H1 (cell line): ENCODE data around the gene TUT1. TPM values are rescaled to one million over a fixed set of nuclear protein-coding genes. Genes with fewer than 3 reads are reported as not detected.

Experiments
- CTCF ChIA-PET: fragments of 300-600 bp; sonication (Branson Sonifier 250); formaldehyde crosslinking; loops from one replicate; lab custom pipeline; 2021; ENCODE audit not compliant: partially characterized antibody; lab: Charles Lee
- POLR2A ChIA-PET: fragments of 300-600 bp; sonication (Branson Sonifier 250); formaldehyde crosslinking; loops from one replicate; lab custom pipeline; 2021; ENCODE audit warnings: inconsistent platforms; ENCODE audit not compliant: partially characterized antibody; lab: Charles Lee
- DNase-seq, 2 experiments: peaks; one replicate each; pipeline versions ENCODE4 v3.0.0 to v3.0.0-alpha.2; 2010 to 2022; ENCODE audit warnings: low spot score in 2 of 2, low read depth in 1 of 2, mixed read lengths in 1 of 2
- FAIRE-seq: peaks from 2 replicates; lab custom pipeline; 2011; peaks lifted over from hg19 to GRCh38; lab: Jason Lieb, UNC
- H2AFZ ChIP-seq: 2 replicates; pipeline ENCODE4 v1.8.1; 2012; ENCODE audit warnings: low read length, inconsistent platforms
- H2AK5ac ChIP-seq: 2 replicates; pipeline ENCODE4 v1.6.1; 2013; ENCODE audit warnings: low read depth, low read length
- H2BK120ac ChIP-seq: replicated peaks from 2 replicates; pipeline ENCODE3; 2013; ENCODE audit warnings: low read depth, low read length, inconsistent platforms
- H2BK12ac ChIP-seq: 2 replicates; pipeline ENCODE4 v1.6.1; 2013; ENCODE audit warnings: low read depth, low read length
- H2BK15ac ChIP-seq: 2 replicates; pipeline ENCODE4 v1.6.1; 2013; ENCODE audit warnings: low read length
- H2BK20ac ChIP-seq: 2 replicates; pipeline ENCODE4 v1.6.1; 2013; ENCODE audit warnings: low read length
- H2BK5ac ChIP-seq: 2 replicates; pipeline ENCODE4 v1.6.1; 2013; ENCODE audit warnings: low read depth, low read length
- H3K14ac ChIP-seq: 2 replicates; pipeline ENCODE4 v1.6.1; 2013; ENCODE audit warnings: inconsistent platforms; ENCODE audit not compliant: insufficient read length
- H3K18ac ChIP-seq: 2 replicates; pipeline ENCODE4 v1.6.1; 2013; ENCODE audit warnings: low read length; ENCODE audit errors: extremely low read depth
- H3K23ac ChIP-seq: 2 replicates; pipeline ENCODE4 v1.6.1; 2013; ENCODE audit warnings: inconsistent platforms; ENCODE audit not compliant: insufficient read length
- H3K23me2 ChIP-seq: 2 replicates; pipeline ENCODE4 v1.6.1; 2013; ENCODE audit warnings: low read depth, low read length
- H3K27ac ChIP-seq: 2 replicates; pipeline ENCODE4 v1.6.1; 2011; ENCODE audit warnings: low read depth, low read length, inconsistent platforms
- H3K27me3 ChIP-seq, 4 experiments: replicated peaks in 1 of 4; 1 replicate in 1 of 4; 2 replicates in 3 of 4; pipeline versions ENCODE4 v1.6.1 to v1.8.1; 2011 to 2013; ENCODE audit warnings: low read length in 3 of 4, mild to moderate bottlenecking in 3 of 4, inconsistent platforms in 2 of 4, mixed read lengths in 2 of 4, moderate library complexity in 1 of 4; ENCODE audit not compliant: control insufficient read depth in 3 of 4, insufficient read depth in 3 of 4; ENCODE audit errors: extremely low read depth in 1 of 4
- H3K36me3 ChIP-seq, 4 experiments: 2 replicates each; pipeline versions ENCODE4 v1.6.1 to v1.8.1; 2011 to 2013; ENCODE audit warnings: mild to moderate bottlenecking in 4 of 4, low read length in 3 of 4, moderate library complexity in 2 of 4, control low read depth in 1 of 4, inconsistent platforms in 1 of 4; ENCODE audit not compliant: insufficient read depth in 4 of 4, control insufficient read depth in 2 of 4
- H3K4ac ChIP-seq: replicated peaks from 2 replicates; pipeline ENCODE3; 2013; ENCODE audit warnings: low read length, low read depth, mixed read lengths, inconsistent platforms; ENCODE audit not compliant: insufficient read length
- H3K4me1 ChIP-seq, 4 experiments: replicated peaks in 1 of 4; 1 replicate in 1 of 4; 2 replicates in 3 of 4; pipeline versions ENCODE4 v1.6.1 to v1.8.1; 2011 to 2013; ENCODE audit warnings: low read length in 3 of 4, inconsistent platforms in 2 of 4, mixed read lengths in 1 of 4; ENCODE audit not compliant: insufficient read depth in 4 of 4, control insufficient read depth in 3 of 4
- H3K4me2 ChIP-seq, 2 experiments: 2 replicates each; pipeline versions ENCODE4 v1.6.1 to v1.8.1; 2011 to 2013; ENCODE audit warnings: low read depth in 2 of 2, low read length in 2 of 2, control low read depth in 1 of 2, inconsistent platforms in 1 of 2, mild to moderate bottlenecking in 1 of 2; ENCODE audit not compliant: insufficient read depth in 1 of 2
- H3K4me3 ChIP-seq, 4 experiments: fragments of 200-600, 300-600 bp in 1 of 4; sonication (generic), shearing (Covaris generic), sonication (Bioruptor Twin) in 1 of 4; 2 replicates each; pipeline versions ENCODE4 v1.5.1 to v1.8.1; 2011 to 2016; ENCODE audit warnings: low read length in 4 of 4, low read depth in 3 of 4, control low read depth in 2 of 4, inconsistent platforms in 2 of 4, mild to moderate bottlenecking in 2 of 4, mixed read lengths in 1 of 4, moderate library complexity in 1 of 4; ENCODE audit not compliant: insufficient read depth in 2 of 4; ENCODE audit errors: extremely low read depth in 1 of 4
- H3K56ac ChIP-seq: replicated peaks from 2 replicates; pipeline ENCODE3; 2013; ENCODE audit warnings: low read depth, mild to moderate bottlenecking, mixed read lengths, low read length, inconsistent platforms; ENCODE audit not compliant: insufficient read length
- H3K79me1 ChIP-seq: 2 replicates; pipeline ENCODE4 v1.6.1; 2013; ENCODE audit warnings: low read depth, low read length, control low read depth
- H3K79me2 ChIP-seq, 2 experiments: 2 replicates each; pipeline versions ENCODE4 v1.6.1 to v1.8.1; 2012 to 2013; ENCODE audit warnings: low read length in 2 of 2, mild to moderate bottlenecking in 2 of 2, inconsistent platforms in 1 of 2; ENCODE audit not compliant: insufficient read depth in 2 of 2, control insufficient read depth in 1 of 2
- H3K9ac ChIP-seq, 4 experiments: replicated peaks in 1 of 4; 1 replicate in 1 of 4; 2 replicates in 3 of 4; pipeline versions ENCODE4 v1.6.1 to v1.8.1; 2011 to 2013; ENCODE audit warnings: low read depth in 3 of 4, low read length in 3 of 4, control low read depth in 2 of 4, mild to moderate bottlenecking in 2 of 4, moderate library complexity in 2 of 4, inconsistent platforms in 1 of 4; ENCODE audit errors: extremely low read depth in 1 of 4
- H3K9me3 ChIP-seq, 2 experiments: 2 replicates each; pipeline versions ENCODE4 v1.6.1 to v1.8.1; 2012 to 2013; ENCODE audit warnings: mild to moderate bottlenecking in 2 of 2, moderate library complexity in 2 of 2, control low read depth in 1 of 2, inconsistent platforms in 1 of 2, low read depth in 1 of 2, low read length in 1 of 2, mixed read lengths in 1 of 2; ENCODE audit not compliant: insufficient read depth in 2 of 2
- H4K20me1 ChIP-seq, 2 experiments: replicated peaks in 1 of 2; 2 replicates each; pipeline versions ENCODE3 to v1.8.1; 2011 to 2013; ENCODE audit warnings: inconsistent platforms in 2 of 2, low read length in 2 of 2, mild to moderate bottlenecking in 1 of 2; ENCODE audit not compliant: insufficient read depth in 2 of 2, control insufficient read depth in 1 of 2
- H4K5ac ChIP-seq: 2 replicates; pipeline ENCODE4 v1.6.1; 2013; ENCODE audit warnings: low read length, low read depth, mixed read lengths, inconsistent platforms; ENCODE audit not compliant: insufficient read length
- H4K8ac ChIP-seq: 2 replicates; pipeline ENCODE4 v1.8.0; 2013; ENCODE audit warnings: mild to moderate bottlenecking, moderate library complexity, low read length, inconsistent platforms; ENCODE audit not compliant: insufficient read depth; ENCODE audit errors: extremely low read depth
- H4K91ac ChIP-seq: replicated peaks from 2 replicates; pipeline ENCODE3; 2013; ENCODE audit warnings: low read length, mixed read lengths, inconsistent platforms; ENCODE audit not compliant: insufficient read length
- ATF2 ChIP-seq: IDR thresholded peaks from 2 replicates; pipeline ENCODE4 v1.6.1; 2012; ENCODE audit warnings: low read length, inconsistent platforms
- JUN ChIP-seq: IDR thresholded peaks from 2 replicates; pipeline ENCODE4 v1.6.1; 2011; ENCODE audit warnings: low read depth, mild to moderate bottlenecking, improper control_type of control experiment, low read length
- KDM5A ChIP-seq: fragments of 200-600 bp; IDR thresholded peaks from 2 replicates; pipeline ENCODE4 v1.7.1; 2012; ENCODE audit warnings: mild to moderate bottlenecking, low read length, inconsistent platforms, mixed read lengths
- MAX ChIP-seq: IDR thresholded peaks from 2 replicates; pipeline ENCODE4 v1.6.1; 2012; ENCODE audit warnings: inconsistent platforms
- NRF1 ChIP-seq: IDR thresholded peaks from 2 replicates; pipeline ENCODE4 v1.6.1; 2011; ENCODE audit warnings: mild to moderate bottlenecking, low read depth, low read length, improper control_type of control experiment
- POLR2A ChIP-seq, 2 experiments: IDR thresholded peaks; 1 replicate in 1 of 2; 2 replicates in 1 of 2; pipeline ENCODE4 v1.6.1; 2011; ENCODE audit warnings: low read depth in 2 of 2, low read length in 2 of 2, mild to moderate bottlenecking in 2 of 2; ENCODE audit errors: control extremely low read depth in 1 of 2
- SUZ12 ChIP-seq: fragments of 200-600 bp; sonication (generic); IDR thresholded peaks from 2 replicates; pipeline ENCODE4 v1.6.1; 2012; ENCODE audit warnings: mild to moderate bottlenecking, inconsistent platforms, low read length, moderate library complexity, mixed read lengths
- TAF7 ChIP-seq: optimal IDR thresholded peaks from 2 replicates; pipeline ENCODE3; 2011; ENCODE audit warnings: low read depth, mild to moderate bottlenecking, inconsistent platforms, low read length, moderate library complexity, borderline replicate concordance
- WGBS, 2 experiments: shearing (Covaris generic) in 1 of 2; methylation state at CpG; one replicate each; pipeline versions ENCODE4 v1.1.6 to v1.1.7; 2013 to 2015; ENCODE audit warnings: low lambda C conversion rate in 2 of 2, mixed read lengths in 2 of 2, inconsistent platforms in 1 of 2, low coverage in 1 of 2, missing lambda C conversion rate in 1 of 2; ENCODE audit not compliant: insufficient replicate concordance in 2 of 2, insufficient coverage in 1 of 2, insufficient read length in 1 of 2; ENCODE audit errors: extremely low coverage in 1 of 2, missing lambda C conversion rate in 1 of 2; 5-methylcytosine and 5-hydroxymethylcytosine counted together
- polyA plus RNA-seq, 7 experiments: library from polyadenylated mRNA; depleted of rRNA in 3 of 7; stranded (reverse) in 5 of 7; unstranded in 2 of 7; fragments of >200 nt in 5 of 7; fragments of 200-250 nt in 2 of 7; gene quantifications; 1 replicate in 5 of 7; 2 replicates in 1 of 7; 4 replicates in 1 of 7; pipeline versions ENCODE4 v1.2.1 to v1.2.3, GENCODE V29; 2011 to 2013; ENCODE audit warnings: missing spikeins in 2 of 7, mixed read lengths in 2 of 7
- total RNA-seq: library from RNA; stranded (reverse); fragmentation: NEBNext Ultra II Directional; extraction: Animal tissue kit (Norgen Biotek cat#: 25700); gene quantifications from 2 replicates; pipeline ENCODE4 v1.2.1, GENCODE V29; 2021

TUT1 gene
- total and polyA plus RNA-seq, 2 of the 8 experiments (the other 6 are each of a cell fraction or from before 2014, with no cell fraction given): 17.8 to 24.6 TPM

GRCh38 chr11:62545437-62546243, 45.7 kb downstream of the TUT1 start:
- Histone ChIP-seq H2BK120ac (peak overlapping the region; percentile 63), H3K18ac (peak overlapping the region; percentile 83), H3K4ac (no peak overlapping the region), H4K5ac (no peak overlapping the region), H3K23me2 (peaks cover 27% of the 10 kb centered on the region), H3K79me1 (no peaks in the 10 kb centered on the region), H3K23ac (no peak overlapping the region), H2BK15ac (no peak overlapping the region), H4K91ac (peak overlapping the region; percentile 77), H3K79me2 (no peaks in the 10 kb centered on the region; a peak in 1 of 4 replicates), H3K4me3 (peak overlapping the region; percentile 38 to 73 (median 67)), H2AK5ac (no peak overlapping the region), H4K20me1 (peaks cover 8 to 14% of the 10 kb centered on the region in 2 experiments), H3K56ac (no peak overlapping the region), H2BK12ac (peak overlapping the region; percentile 84; the same call in 1 of the 2 replicates), H4K8ac (peak overlapping the region; percentile 76; the same call in 1 of the 2 replicates), H3K27ac (no peak overlapping the region), H3K4me1 (peaks cover 5 to 35% (median 22%) of the 10 kb centered on the region in 4 experiments), H2AFZ (no peak overlapping the region), H2BK20ac (0 out of 2 replicates have a peak overlapping the region, but pooled peaks have one; percentile 32), H3K14ac (no peak overlapping the region), H3K9ac (peak overlapping the region in 2 of 4 experiments; percentile 51 to 53; a peak in 2 of 7 replicates), H3K4me2 (peak overlapping the region; percentile 87 to 97), H3K36me3 (no peaks in the 10 kb centered on the region), H3K27me3 (peaks cover 34 to 66% (median 61%) of the 10 kb centered on the region in 4 experiments), H3K9me3 (no peaks in the 10 kb centered on the region), H2BK5ac (peak overlapping the region; percentile 44; the same call in 1 of the 2 replicates)
- CTCF ChIA-PET: interaction anchor here (0.6 to 5.1 kb wide), 9 partner anchors 10 to 153 kb away, joined by 3 to 179 read pairs (median 34); no protein-coding TSS in a partner anchor
- WGBS, 2 experiments: 3% methylated on average over 32 of the region's 59 CpGs; no CpG with 5 or more reads in 1 of the 2 experiments
- POLR2A ChIA-PET: interaction anchor here (0.8 to 7.5 kb wide), 7 partner anchors 7 to 120 kb away, joined by 3 to 59 read pairs (median 4); partner anchors contain the start of genes C11orf98 and CSKMT
- DNase-seq (peak; percentile 53 to 85), FAIRE-seq (no peak)
- no peak; the same call in 1 of the 2 replicates for TF ChIP-seq SUZ12
- TF ChIP-seq JUN: no peak
- no peak for TF ChIP-seq KDM5A
- TF ChIP-seq ATF2: no peak; the same call in 1 of the 2 replicates
- TF ChIP-seq TAF7: no peak
- peak; percentile 58 for TF ChIP-seq MAX
- TF ChIP-seq POLR2A (IDR thresholded peaks at IDR 0.05; ENCODE audit: control extremely low read depth in 1 of 2, low read depth in 2 of 2, low read length in 2 of 2): no peak
- no peak for TF ChIP-seq NRF1
